ENCODE data around the gene ATN1.
"Not testable (repeated sequence)": the region's sequence is repeated elsewhere in the genome, so short reads cannot be mapped to it uniquely, and the experiment has no call there.

GRCh38 chr12:6892683-6893082 lies 35.1 kb upstream of the ATN1 start:
- TF ChIP-seq CTCF (conservative IDR thresholded peaks at IDR 0.05 in 1 of 2, IDR thresholded peaks at IDR 0.05 in 1 of 2; ENCODE audit: low read depth in 1 of 2, low read length in 2 of 2); EZH2 (IDR thresholded peaks at IDR 0.05; ENCODE audit: low read length, missing control alignments): not testable (repeated sequence)

Measured in fibroblast of lung (primary cell).